Measurements from ENCODE around the gene ACTL7B. TPM values are rescaled to one million over a fixed set of nuclear protein-coding genes. Genes with fewer than 3 reads are reported as not detected.

Gene ACTL7B
- total and polyA plus RNA-seq, 2 of the 8 experiments (the other 6 are each of a cell fraction or from before 2014, with no cell fraction given) = not detected

GRCh38 chr9:108855529-108855886 lies 278 bp downstream of the ACTL7B start:
- WGBS, 2 experiments (ENCODE audit: extremely low coverage in 1 of 2, insufficient coverage in 1 of 2, insufficient read length in 1 of 2, insufficient replicate concordance in 2 of 2, low coverage in 1 of 2, low lambda C conversion rate in 2 of 2, missing lambda C conversion rate in 1 of 2) = 90% methylated on average over 25 of the region's 25 CpGs; no CpG with 5 or more reads in 1 of the 2 experiments
- TF ChIP-seq KDM1A (IDR thresholded peaks at IDR 0.05; ENCODE audit: borderline replicate concordance, low read length) = no peak
- no peak for TF ChIP-seq EGR1 (IDR thresholded peaks at IDR 0.05; ENCODE audit: borderline replicate concordance, low read depth, low read length)
- TF ChIP-seq RXRA (IDR thresholded peaks at IDR 0.05; ENCODE audit: insufficient read depth, low read depth, low read length) = no peak

More at GRCh38 chr9:108855529-108855886, 278 bp downstream of the ACTL7B start:
- FAIRE-seq (no peak), DNase-seq (ENCODE audit: low read depth in 1 of 2, low spot score in 2 of 2) (no peak)
- H3K14ac ChIP-seq (ENCODE audit: insufficient read length) = no peak overlapping the region
- ChIA-PET POLR2A (ENCODE audit: partially characterized antibody) (no interaction called here), CTCF (ENCODE audit: partially characterized antibody) (interaction anchor here (1.2 to 1.5 kb wide), 3 partner anchors 11 to 16 kb away, joined by 3 read pairs; no protein-coding TSS in a partner anchor)
- H3K23me2 ChIP-seq (ENCODE audit: low read depth, low read length) = no peaks in the 10 kb centered on the region
- H3K56ac ChIP-seq (replicated peaks; ENCODE audit: insufficient read length, low read depth, low read length) = no peak overlapping the region
- H3K79me1 ChIP-seq (ENCODE audit: low read depth, low read length) = no peaks in the 10 kb centered on the region
- H3K18ac ChIP-seq (ENCODE audit: extremely low read depth, low read length) = no peak overlapping the region
- H3K9me3 ChIP-seq (ENCODE audit: insufficient read depth in 2 of 2, low read depth in 1 of 2, low read length in 1 of 2) = no peaks in the 10 kb centered on the region
- H2AK5ac ChIP-seq (ENCODE audit: low read depth, low read length) = no peak overlapping the region
- no peaks in the 10 kb centered on the region for H3K4me1 ChIP-seq (replicated peaks in 1 of 4; ENCODE audit: control insufficient read depth in 3 of 4, insufficient read depth in 4 of 4, low read length in 3 of 4)
- no peak overlapping the region for H3K4me2 ChIP-seq (ENCODE audit: insufficient read depth in 1 of 2, low read depth in 2 of 2, low read length in 2 of 2)
- no peaks in the 10 kb centered on the region for H3K36me3 ChIP-seq (ENCODE audit: control insufficient read depth in 2 of 4, insufficient read depth in 4 of 4, low read length in 3 of 4)
- no peak overlapping the region for H4K8ac ChIP-seq (ENCODE audit: extremely low read depth, insufficient read depth, low read length)
- no peaks in the 10 kb centered on the region for H4K20me1 ChIP-seq (replicated peaks in 1 of 2; ENCODE audit: control insufficient read depth in 1 of 2, insufficient read depth in 2 of 2, low read length in 2 of 2)
- no peak overlapping the region for H3K23ac ChIP-seq (ENCODE audit: insufficient read length)
- H4K5ac ChIP-seq (ENCODE audit: insufficient read length, low read depth, low read length) = no peak overlapping the region
- no peak overlapping the region for H2BK15ac ChIP-seq (ENCODE audit: low read length)
- no peak overlapping the region for H2BK5ac ChIP-seq (ENCODE audit: low read depth, low read length)
- no peak overlapping the region for H3K4me3 ChIP-seq (ENCODE audit: extremely low read depth in 1 of 4, insufficient read depth in 2 of 4, low read depth in 3 of 4, low read length in 4 of 4)
- H3K27me3 ChIP-seq (replicated peaks in 1 of 4; ENCODE audit: control insufficient read depth in 3 of 4, extremely low read depth in 1 of 4, insufficient read depth in 3 of 4, low read length in 3 of 4) = no peaks in the 10 kb centered on the region
- no peak overlapping the region for H2BK20ac ChIP-seq (ENCODE audit: low read length)
- no peak overlapping the region for H3K9ac ChIP-seq (replicated peaks in 1 of 4; ENCODE audit: extremely low read depth in 1 of 4, low read depth in 3 of 4, low read length in 3 of 4)
- H3K27ac ChIP-seq (ENCODE audit: low read depth, low read length) = no peak overlapping the region
- H4K91ac ChIP-seq (replicated peaks; ENCODE audit: insufficient read length, low read length) = no peak overlapping the region
- no peak overlapping the region for H2BK120ac ChIP-seq (replicated peaks; ENCODE audit: low read depth, low read length)
- H2AFZ ChIP-seq (ENCODE audit: low read length) = no peak overlapping the region
- H3K4ac ChIP-seq (replicated peaks; ENCODE audit: insufficient read length, low read depth, low read length) = no peak overlapping the region
- no peaks in the 10 kb centered on the region for H3K79me2 ChIP-seq (ENCODE audit: control insufficient read depth in 1 of 2, insufficient read depth in 2 of 2, low read length in 2 of 2)
- no peak overlapping the region for H2BK12ac ChIP-seq (ENCODE audit: low read depth, low read length)
